GM21737 (cell line): Measurements from ENCODE around the gene GLI1.

ENCODE experiments used
- ATAC-seq: cut with Tn5 transposase; IDR thresholded peaks from one replicate; pipeline ENCODE4 v1.9.1; 2021; ENCODE audit warnings: mild to moderate bottlenecking, moderate library complexity; ENCODE audit not compliant: unreplicated experiment

GLI1 gene

GRCh38 chr12:57474862-57475261, 15.3 kb downstream of the GLI1 start:
- no peak for ATAC-seq

GRCh38 chr12:57475271-57476161, 15.9 kb downstream of the GLI1 start:
- no peak for ATAC-seq

- no peak for ATAC-seq
Measured at GRCh38 chr12:57476162-57476992, 16.8 kb downstream of the GLI1 start.

GRCh38 chr12:57476993-57477709, 17.6 kb downstream of the GLI1 start:
- no peak for ATAC-seq

- ATAC-seq, result no peak
Measured at GRCh38 chr12:57477710-57478681, 18.4 kb downstream of the GLI1 start.

- ATAC-seq, result no peak
Measured at GRCh38 chr12:57479043-57479375, 19.4 kb downstream of the GLI1 start.

GRCh38 chr12:57479376-57480115, 20.0 kb downstream of the GLI1 start, which contains the start of gene ARHGAP9:
ARHGAP9 (minus strand) TSS chr12:57479866; CDS start chr12:57479406, 460 bp downstream.
- no peak for ATAC-seq

- ATAC-seq, result no peak
Measured at GRCh38 chr12:57481671-57482070, 22.1 kb downstream of the GLI1 start.

GRCh38 chr12:57483466-57483865, 23.9 kb downstream of the GLI1 start:
- ATAC-seq, result no peak

GRCh38 chr12:57485695-57486094, 26.1 kb downstream of the GLI1 start:
- no peak for ATAC-seq

- no peak for ATAC-seq
Measured at GRCh38 chr12:57487055-57487596, 27.5 kb downstream of the GLI1 start.

GRCh38 chr12:57487597-57488401, 28.2 kb downstream of the GLI1 start, which contains the start of gene MARS1:
MARS1 (plus strand) TSS chr12:57488068; CDS start chr12:57488091, 23 bp downstream.
- peak; percentile 96 for ATAC-seq

- ATAC-seq, result no peak
Measured at GRCh38 chr12:57488402-57489156, 29.0 kb downstream of the GLI1 start.

GRCh38 chr12:57489157-57489641, 29.6 kb downstream of the GLI1 start:
- ATAC-seq, result no peak

- ATAC-seq, result no peak
Measured at GRCh38 chr12:57490126-57490525, 30.5 kb downstream of the GLI1 start.

GRCh38 chr12:57491393-57492280, 32.1 kb downstream of the GLI1 start:
- no peak for ATAC-seq
